Measurements from ENCODE around the gene HDGFL2.

- TF ChIP-seq JUN (IDR thresholded peaks at IDR 0.05; ENCODE audit: low read depth, low read length): no peak
- TF ChIP-seq EZH2 (IDR thresholded peaks at IDR 0.05; ENCODE audit: low read depth, low read length, severe bottlenecking): no peak
- no peak for TF ChIP-seq SRF (IDR thresholded peaks at IDR 0.05; ENCODE audit: low read depth, low read length)
- TF ChIP-seq, protein P1, sequence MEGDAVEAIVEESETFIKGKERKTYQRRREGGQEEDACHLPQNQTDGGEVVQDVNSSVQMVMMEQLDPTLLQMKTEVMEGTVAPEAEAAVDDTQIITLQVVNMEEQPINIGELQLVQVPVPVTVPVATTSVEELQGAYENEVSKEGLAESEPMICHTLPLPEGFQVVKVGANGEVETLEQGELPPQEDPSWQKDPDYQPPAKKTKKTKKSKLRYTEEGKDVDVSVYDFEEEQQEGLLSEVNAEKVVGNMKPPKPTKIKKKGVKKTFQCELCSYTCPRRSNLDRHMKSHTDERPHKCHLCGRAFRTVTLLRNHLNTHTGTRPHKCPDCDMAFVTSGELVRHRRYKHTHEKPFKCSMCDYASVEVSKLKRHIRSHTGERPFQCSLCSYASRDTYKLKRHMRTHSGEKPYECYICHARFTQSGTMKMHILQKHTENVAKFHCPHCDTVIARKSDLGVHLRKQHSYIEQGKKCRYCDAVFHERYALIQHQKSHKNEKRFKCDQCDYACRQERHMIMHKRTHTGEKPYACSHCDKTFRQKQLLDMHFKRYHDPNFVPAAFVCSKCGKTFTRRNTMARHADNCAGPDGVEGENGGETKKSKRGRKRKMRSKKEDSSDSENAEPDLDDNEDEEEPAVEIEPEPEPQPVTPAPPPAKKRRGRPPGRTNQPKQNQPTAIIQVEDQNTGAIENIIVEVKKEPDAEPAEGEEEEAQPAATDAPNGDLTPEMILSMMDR (IDR thresholded peaks at IDR 0.05; ENCODE audit: control extremely low read depth in 1 of 3, insufficient read depth in 1 of 3, low read depth in 1 of 3, low read length in 3 of 3): no peak
- no peak for TF ChIP-seq JUND (IDR thresholded peaks at IDR 0.05; ENCODE audit: low read length)
- TF ChIP-seq FOSL1 (IDR thresholded peaks at IDR 0.05; ENCODE audit: insufficient read depth, low read depth, low read length): no peak
- TF ChIP-seq NRF1 (IDR thresholded peaks at IDR 0.05; ENCODE audit: low read depth, low read length): no peak
- TF ChIP-seq ZNF274 (IDR thresholded peaks at IDR 0.05; ENCODE audit: borderline replicate concordance, extremely low read depth, low read length): no peak
- TF ChIP-seq EGR1 (IDR thresholded peaks at IDR 0.05; ENCODE audit: borderline replicate concordance, low read depth, low read length): no peak
- no peak for TF ChIP-seq RFX5 (IDR thresholded peaks at IDR 0.05; ENCODE audit: borderline replicate concordance, low read depth, low read length)
These were observed 76.1 kb downstream of the HDGFL2 start for GRCh38 chr19:4548238-4548584.
